Measurements from ENCODE around the gene ANKFN1.

The ANKFN1 gene

GRCh38 chr17:56290101-56290801, 137.0 kb downstream of the ANKFN1 start:
- Histone ChIP-seq H3K9me3 (replicated peaks; ENCODE audit: insufficient read depth, low read length) (no peaks in the 10 kb centered on the region), H3K27me3 (replicated peaks; ENCODE audit: insufficient read depth, low read length) (no peaks in the 10 kb centered on the region), H3K9ac (ENCODE audit: low read length) (no peak overlapping the region), H3K9me2 (replicated peaks; ENCODE audit: insufficient read depth, low read length) (no peaks in the 10 kb centered on the region), H4K20me1 (ENCODE audit: insufficient read depth, low read length) (no peaks in the 10 kb centered on the region), H3K4me3 (ENCODE audit: low read length) (0 out of 2 replicates have a peak overlapping the region, but pooled peaks have one; percentile 5), H3F3A (ENCODE audit: insufficient read depth, low read length) (no peaks in the 10 kb centered on the region), H3K36me3 (replicated peaks; ENCODE audit: insufficient read depth, low read length) (no peaks in the 10 kb centered on the region), H3K4me2 (ENCODE audit: low read depth, low read length) (peak overlapping the region; percentile 42), H2AFZ (ENCODE audit: low read length) (peak overlapping the region; percentile 51; the same call in 1 of the 2 replicates), H3K4me1 (ENCODE audit: low read length) (no peaks in the 10 kb centered on the region), H3K27ac (ENCODE audit: low read length) (no peak overlapping the region), H3K79me2 (ENCODE audit: low read length) (no peaks in the 10 kb centered on the region)
- TF ChIP-seq EZH2 (optimal IDR thresholded peaks at IDR 0.05; ENCODE audit: low read depth, low read length) (no peak), EZH2phosphoT487 (IDR thresholded peaks at IDR 0.05; ENCODE audit: low read length) (no peak), CTCF (IDR thresholded peaks at IDR 0.05; ENCODE audit: low read length) (no peak)
- DNase-seq = peak; percentile 40

- H3K27ac ChIP-seq (ENCODE audit: low read length) = no peak overlapping the region
- H3K4me2 ChIP-seq (ENCODE audit: low read depth, low read length) = peak overlapping the region; percentile 42
- no peaks in the 10 kb centered on the region for H3K9me3 ChIP-seq (replicated peaks; ENCODE audit: insufficient read depth, low read length)
- no peaks in the 10 kb centered on the region for H3F3A ChIP-seq (ENCODE audit: insufficient read depth, low read length)
- H3K36me3 ChIP-seq (replicated peaks; ENCODE audit: insufficient read depth, low read length) = no peaks in the 10 kb centered on the region
- H3K9me2 ChIP-seq (replicated peaks; ENCODE audit: insufficient read depth, low read length) = no peaks in the 10 kb centered on the region
- peak overlapping the region; percentile 51; the same call in 1 of the 2 replicates for H2AFZ ChIP-seq (ENCODE audit: low read length)
- H3K4me1 ChIP-seq (ENCODE audit: low read length) = no peaks in the 10 kb centered on the region
- 0 out of 2 replicates have a peak overlapping the region, but pooled peaks have one; percentile 5 for H3K4me3 ChIP-seq (ENCODE audit: low read length)
- no peaks in the 10 kb centered on the region for H3K79me2 ChIP-seq (ENCODE audit: low read length)
- H3K9ac ChIP-seq (ENCODE audit: low read length) = no peak overlapping the region
- TF ChIP-seq EZH2 (optimal IDR thresholded peaks at IDR 0.05; ENCODE audit: low read depth, low read length) (no peak), EZH2phosphoT487 (IDR thresholded peaks at IDR 0.05; ENCODE audit: low read length) (no peak), CTCF (IDR thresholded peaks at IDR 0.05; ENCODE audit: low read length) (no peak)
- H3K27me3 ChIP-seq (replicated peaks; ENCODE audit: insufficient read depth, low read length) = no peaks in the 10 kb centered on the region
- no peak for DNase-seq
- no peaks in the 10 kb centered on the region for H4K20me1 ChIP-seq (ENCODE audit: insufficient read depth, low read length)
Observed at GRCh38 chr17:56290802-56291118, 137.5 kb downstream of the ANKFN1 start.

- no peaks in the 10 kb centered on the region for H4K20me1 ChIP-seq (ENCODE audit: insufficient read depth, low read length)
- no peaks in the 10 kb centered on the region for H3K36me3 ChIP-seq (replicated peaks; ENCODE audit: insufficient read depth, low read length)
- no peak overlapping the region for H3K27ac ChIP-seq (ENCODE audit: low read length)
Observed at GRCh38 chr17:56291226-56291805, 138.0 kb downstream of the ANKFN1 start.

More at GRCh38 chr17:56291226-56291805, 138.0 kb downstream of the ANKFN1 start:
- no peak overlapping the region for H3K4me3 ChIP-seq (ENCODE audit: low read length)
- no peak for TF ChIP-seq EZH2 (optimal IDR thresholded peaks at IDR 0.05; ENCODE audit: low read depth, low read length)
- no peak for TF ChIP-seq EZH2phosphoT487 (IDR thresholded peaks at IDR 0.05; ENCODE audit: low read length)
- TF ChIP-seq CTCF (IDR thresholded peaks at IDR 0.05; ENCODE audit: low read length) = no peak
- H3F3A ChIP-seq (ENCODE audit: insufficient read depth, low read length) = no peaks in the 10 kb centered on the region
- no peak overlapping the region for H3K9ac ChIP-seq (ENCODE audit: low read length)
- no peak overlapping the region for H3K4me2 ChIP-seq (ENCODE audit: low read depth, low read length)
- H3K9me2 ChIP-seq (replicated peaks; ENCODE audit: insufficient read depth, low read length) = no peaks in the 10 kb centered on the region
- H3K9me3 ChIP-seq (replicated peaks; ENCODE audit: insufficient read depth, low read length) = no peaks in the 10 kb centered on the region
- H3K27me3 ChIP-seq (replicated peaks; ENCODE audit: insufficient read depth, low read length) = no peaks in the 10 kb centered on the region
- DNase-seq = no peak
- H3K4me1 ChIP-seq (ENCODE audit: low read length) = no peaks in the 10 kb centered on the region
- no peaks in the 10 kb centered on the region for H3K79me2 ChIP-seq (ENCODE audit: low read length)
- H2AFZ ChIP-seq (ENCODE audit: low read length) = no peak overlapping the region

Data from MM.1S (cell line).